ENCODE results near the gene KIAA1210. TPM values are rescaled to one million over a fixed set of nuclear protein-coding genes. Genes with fewer than 3 reads are reported as not detected.

The KIAA1210 gene
- not detected in 2 replicates for total RNA-seq

DNA sequence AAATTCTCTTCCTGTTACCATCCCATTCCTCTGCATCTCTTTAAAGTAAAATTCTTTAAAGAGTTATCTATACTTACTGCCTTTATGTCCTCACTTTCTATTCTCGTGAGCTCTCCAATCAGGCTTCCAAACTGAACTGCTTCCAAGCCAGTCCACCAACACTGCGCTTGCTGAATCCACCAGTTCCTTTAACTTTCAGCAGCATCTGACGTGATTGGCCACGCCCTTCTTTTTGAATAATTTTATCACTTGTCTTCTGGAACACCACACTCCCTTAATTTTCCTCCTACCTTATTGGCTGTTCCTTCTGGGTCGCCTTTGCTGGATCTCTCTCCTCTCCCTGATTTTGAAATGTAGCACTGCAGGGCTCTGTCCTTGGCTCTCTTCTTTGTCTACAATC, at the start of gene KIAA1210:
KIAA1210 (minus strand) TSS at position 163 of the 400 bp plus-strand sequence. CDS start 4,170 bp downstream, outside the sequence.
- ChIA-PET CTCF (no interaction called here), POLR2A (no interaction called here)
- H3K27me3 Mint-ChIP-seq: peaks cover 3% of the 10 kb centered on the region
- intact Hi-C loops (cut with micrococcal nuclease): no loop called here
- no peaks in the 10 kb centered on the region for H3K9me3 Mint-ChIP-seq
- ATAC-seq (ENCODE audit: low read depth) (no peak), DNase-seq (no peak)
- no peak within 1 kb of the TSS for H3K4me3 Mint-ChIP-seq
- H3K27ac Mint-ChIP-seq: no peak within 1 kb of the TSS
- H3K4me1 Mint-ChIP-seq: no peaks in the 10 kb centered on the region
- TF ChIP-seq CTCF (IDR thresholded peaks at IDR 0.05): no peak
- H3K36me3 Mint-ChIP-seq (ENCODE audit: low read depth): no peaks in the 10 kb centered on the region

DNA sequence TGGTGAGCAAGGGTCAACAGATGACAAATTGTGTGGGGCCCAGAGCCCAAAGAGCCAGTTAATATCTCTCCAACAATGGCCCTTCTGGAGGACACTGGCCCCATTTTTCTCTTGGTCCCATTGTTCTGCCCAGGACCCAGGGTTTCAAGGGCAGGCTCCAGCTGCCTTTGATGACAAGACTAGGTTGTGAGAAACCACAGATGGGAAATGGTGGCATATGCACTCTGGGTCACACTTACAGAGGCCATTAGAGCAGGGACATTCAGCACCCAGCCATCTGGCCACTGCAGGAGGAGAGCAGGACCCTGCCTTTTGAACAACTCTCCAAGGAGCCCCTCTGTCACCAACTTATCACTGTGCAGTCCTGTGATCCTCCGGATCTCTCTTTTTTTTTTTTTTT, 49.7 kb upstream of the KIAA1210 start:
- no peaks in the 10 kb centered on the region for H3K27me3 Mint-ChIP-seq
- no peak overlapping the region for H3K4me3 Mint-ChIP-seq
- POLR2A ChIA-PET: no interaction called here
- DNase-seq: no peak
- H3K9me3 Mint-ChIP-seq: no peaks in the 10 kb centered on the region
- no peaks in the 10 kb centered on the region for H3K4me1 Mint-ChIP-seq
- no peaks in the 10 kb centered on the region for H3K36me3 Mint-ChIP-seq (ENCODE audit: low read depth)
- CTCF ChIA-PET: no interaction called here
- no peak overlapping the region for H3K27ac Mint-ChIP-seq
- intact Hi-C loops (cut with micrococcal nuclease): no loop called here
- TF ChIP-seq CTCF (IDR thresholded peaks at IDR 0.05): no peak
- no peak for ATAC-seq (ENCODE audit: low read depth)

- Mint-ChIP-seq H3K4me3 (no peak overlapping the region), H3K27ac (no peak overlapping the region)
- intact Hi-C loops (cut with micrococcal nuclease): no loop called here
Observed at GRCh38 chrX:119174900-119175299, 47.3 kb upstream of the KIAA1210 start.

DNA sequence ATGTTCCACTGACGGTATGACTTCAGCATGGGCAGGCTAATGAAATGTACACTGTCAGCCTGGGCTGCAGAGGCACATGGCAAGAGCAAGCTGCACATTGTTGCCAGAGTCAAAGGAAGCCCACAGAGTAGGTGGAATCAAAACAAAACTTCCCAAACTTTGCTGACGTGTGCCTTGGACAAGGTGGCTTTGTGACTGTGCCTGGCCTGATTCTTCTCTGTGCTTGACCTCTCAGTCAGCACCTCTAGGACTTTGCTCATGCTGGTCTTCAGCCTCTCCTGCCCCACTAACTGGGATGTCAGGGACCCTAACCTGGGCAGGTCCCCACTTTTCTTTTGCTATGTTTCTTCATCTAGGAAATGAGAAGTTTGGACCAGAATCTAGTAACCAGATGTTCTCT, 40.5 kb upstream of the KIAA1210 start:
- no peak for TF ChIP-seq CTCF (IDR thresholded peaks at IDR 0.05)
- no peak for DNase-seq
- H3K27me3 Mint-ChIP-seq: no peaks in the 10 kb centered on the region
- no peak for ATAC-seq (ENCODE audit: low read depth)
- no peaks in the 10 kb centered on the region for H3K36me3 Mint-ChIP-seq (ENCODE audit: low read depth)
- intact Hi-C loops (cut with micrococcal nuclease): no loop called here
- H3K4me1 Mint-ChIP-seq: no peaks in the 10 kb centered on the region
- CTCF ChIA-PET: no interaction called here
- H3K4me3 Mint-ChIP-seq: no peak overlapping the region
- no peaks in the 10 kb centered on the region for H3K9me3 Mint-ChIP-seq
- no peak overlapping the region for H3K27ac Mint-ChIP-seq
- POLR2A ChIA-PET: no interaction called here

More at GRCh38 chrX:119174900-119175299, 47.3 kb upstream of the KIAA1210 start:
- ChIA-PET CTCF (no interaction called here), POLR2A (no interaction called here)
- H3K27me3 Mint-ChIP-seq: no peaks in the 10 kb centered on the region
- DNase-seq (no peak), ATAC-seq (ENCODE audit: low read depth) (no peak)
- TF ChIP-seq CTCF (IDR thresholded peaks at IDR 0.05): no peak
- no peaks in the 10 kb centered on the region for H3K36me3 Mint-ChIP-seq (ENCODE audit: low read depth)
- no peaks in the 10 kb centered on the region for H3K9me3 Mint-ChIP-seq
- no peaks in the 10 kb centered on the region for H3K4me1 Mint-ChIP-seq

GRCh38 chrX:119158226-119158625, 30.6 kb upstream of the KIAA1210 start:
- TF ChIP-seq CTCF (IDR thresholded peaks at IDR 0.05): no peak
- H3K9me3 Mint-ChIP-seq: no peaks in the 10 kb centered on the region
- no peak overlapping the region for H3K27ac Mint-ChIP-seq
- ChIA-PET POLR2A (no interaction called here), CTCF (no interaction called here)
- H3K4me1 Mint-ChIP-seq: no peaks in the 10 kb centered on the region
- ATAC-seq (ENCODE audit: low read depth) (no peak), DNase-seq (no peak)
- H3K36me3 Mint-ChIP-seq (ENCODE audit: low read depth): no peaks in the 10 kb centered on the region
- H3K27me3 Mint-ChIP-seq: peaks cover 5% of the 10 kb centered on the region
- H3K4me3 Mint-ChIP-seq: no peak overlapping the region
- intact Hi-C loops (cut with micrococcal nuclease): no loop called here

Measured in activated B cell treated with CpG ODN at 0.5 μM for 24 hours (primary cell).